ENCODE measurements around the gene TMEM176A.

The TMEM176A gene

DNA sequence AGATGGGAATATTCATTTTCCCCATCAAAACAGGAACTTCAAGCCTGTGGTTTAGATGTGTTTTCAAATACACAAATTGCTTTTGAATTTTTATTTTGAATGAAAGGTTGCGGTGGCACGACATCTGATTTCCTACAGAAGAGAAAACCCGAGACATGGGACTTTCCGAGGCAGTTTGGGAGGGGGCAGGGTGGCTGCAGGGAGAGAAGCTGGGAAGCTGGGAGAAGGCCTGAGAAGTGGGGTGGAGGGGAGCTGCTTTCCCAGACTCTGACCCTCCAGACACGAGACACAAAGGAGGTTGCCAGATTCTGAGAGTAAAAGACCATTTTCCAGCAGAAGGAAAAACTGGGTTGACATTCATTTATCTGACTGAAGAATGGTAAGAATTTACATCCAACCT is 19.6 kb downstream of the TMEM176A start:
- no peak for FAIRE-seq

DNA sequence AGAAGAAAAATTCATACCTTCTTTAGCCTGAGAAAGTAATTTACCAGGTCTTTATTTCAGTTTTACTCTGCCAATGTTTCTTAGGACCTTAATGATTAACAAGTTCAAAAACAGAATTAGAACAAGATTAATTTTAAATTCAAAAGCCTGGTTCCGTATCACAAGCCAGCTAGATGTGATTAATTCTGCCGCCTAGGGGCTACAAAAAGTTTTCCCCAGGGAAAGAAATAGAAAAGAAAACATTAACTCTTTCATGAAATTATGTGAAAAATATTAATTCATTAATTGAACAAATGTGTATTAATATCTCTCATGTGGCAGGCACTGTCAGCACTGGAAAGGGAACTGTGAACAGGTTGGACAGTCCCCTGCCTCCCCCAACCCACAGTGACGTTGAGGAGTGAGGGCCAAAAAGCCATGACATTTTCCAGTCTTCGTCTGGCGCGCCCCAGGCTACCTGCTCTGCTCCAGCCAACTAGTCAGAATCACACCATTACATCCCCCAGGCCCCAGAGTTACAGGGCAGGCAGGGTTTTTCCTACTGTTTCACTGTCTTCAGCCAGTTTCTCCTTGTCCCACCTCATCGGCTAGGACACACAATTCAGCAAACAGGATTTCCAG is 20.1 kb downstream of the TMEM176A start:
- no peak for FAIRE-seq

DNA sequence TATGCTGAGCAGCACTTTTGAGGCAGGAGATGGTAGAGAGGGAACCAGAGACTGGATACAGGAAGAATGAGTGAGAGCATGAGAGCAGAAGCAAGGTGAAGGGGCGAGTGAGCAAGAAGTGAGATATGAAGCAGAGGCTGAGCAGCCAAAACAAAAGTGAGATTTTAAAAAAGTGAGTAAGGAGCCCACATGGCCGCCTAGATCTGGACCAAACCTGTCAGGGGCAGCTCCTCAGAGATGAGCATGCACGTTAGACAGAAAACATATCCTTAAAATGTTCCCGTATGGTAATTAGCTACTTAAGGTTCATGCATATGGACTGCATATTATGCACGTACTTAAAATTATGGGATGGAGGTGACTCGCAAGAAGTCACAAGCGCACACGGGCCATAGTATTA is 22.5 kb downstream of the TMEM176A start:
- FAIRE-seq: no peak

DNA sequence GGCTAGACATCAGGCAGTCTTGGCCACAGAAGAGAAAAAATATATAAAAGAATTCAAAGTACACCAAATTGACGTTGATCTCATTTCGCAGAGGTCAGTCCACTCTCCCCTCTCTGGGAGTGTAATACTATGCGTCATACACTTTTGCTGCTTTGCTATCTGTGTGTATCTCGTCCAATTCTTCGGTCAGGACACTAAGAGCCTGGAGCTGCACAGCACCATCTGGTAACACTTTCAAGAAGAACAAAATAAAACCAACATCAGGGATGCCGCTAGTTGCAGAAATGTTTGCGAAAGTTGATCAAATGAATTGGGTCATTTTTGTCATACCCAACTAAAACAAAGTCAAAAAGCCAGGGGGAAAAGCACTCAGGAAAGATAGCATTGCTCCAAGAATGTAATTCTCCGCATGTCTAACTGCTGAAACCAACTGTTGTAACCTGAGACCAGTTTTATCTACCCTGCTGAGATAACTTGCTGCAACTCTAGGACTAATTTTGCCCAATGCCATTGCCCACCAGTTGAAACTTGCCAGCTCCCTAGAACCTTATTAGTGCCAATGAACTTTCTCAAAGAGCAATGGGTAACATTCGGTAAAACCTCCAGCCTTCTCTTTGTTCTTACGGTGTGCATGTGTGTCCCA is 23.0 kb downstream of the TMEM176A start:
- FAIRE-seq: no peak

DNA sequence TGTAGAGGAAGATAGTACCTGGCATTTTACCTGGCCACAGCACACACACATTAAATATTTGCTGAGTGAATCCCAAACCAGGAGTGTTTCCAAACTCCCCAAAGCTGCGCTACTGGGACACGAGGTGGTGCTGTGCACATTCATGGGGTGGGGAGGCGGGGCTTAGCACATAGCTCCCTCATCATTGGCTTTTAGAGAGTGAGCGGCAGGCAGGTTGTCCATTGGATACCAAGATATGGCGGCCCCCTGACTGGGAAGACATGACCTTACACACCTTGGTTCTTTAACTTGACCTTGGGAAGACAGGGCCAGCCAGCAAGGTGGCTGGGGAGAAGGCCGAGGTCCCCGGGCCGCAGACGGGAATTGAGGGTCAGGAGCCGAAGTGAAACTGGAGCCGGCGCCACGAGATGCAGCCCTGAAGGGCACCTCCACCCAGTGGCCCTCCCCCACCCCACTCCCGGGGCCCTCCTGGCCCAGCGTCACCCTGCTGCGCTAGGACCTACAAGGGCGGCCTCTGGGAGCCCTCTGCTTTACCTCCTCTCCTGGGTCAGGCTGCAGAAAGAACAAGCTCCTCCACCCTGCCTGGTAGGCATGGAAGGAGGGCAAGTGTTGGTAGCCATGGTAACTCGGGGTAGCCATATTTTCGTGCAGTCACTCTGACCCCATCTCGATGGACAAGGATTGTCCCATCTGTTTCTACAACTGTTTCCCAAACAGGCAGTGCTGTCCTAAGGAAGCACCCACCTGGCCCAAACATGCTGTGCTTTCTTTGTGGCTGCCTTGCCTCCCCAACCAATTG is 24.0 kb downstream of the TMEM176A start:
- no peak for FAIRE-seq

DNA sequence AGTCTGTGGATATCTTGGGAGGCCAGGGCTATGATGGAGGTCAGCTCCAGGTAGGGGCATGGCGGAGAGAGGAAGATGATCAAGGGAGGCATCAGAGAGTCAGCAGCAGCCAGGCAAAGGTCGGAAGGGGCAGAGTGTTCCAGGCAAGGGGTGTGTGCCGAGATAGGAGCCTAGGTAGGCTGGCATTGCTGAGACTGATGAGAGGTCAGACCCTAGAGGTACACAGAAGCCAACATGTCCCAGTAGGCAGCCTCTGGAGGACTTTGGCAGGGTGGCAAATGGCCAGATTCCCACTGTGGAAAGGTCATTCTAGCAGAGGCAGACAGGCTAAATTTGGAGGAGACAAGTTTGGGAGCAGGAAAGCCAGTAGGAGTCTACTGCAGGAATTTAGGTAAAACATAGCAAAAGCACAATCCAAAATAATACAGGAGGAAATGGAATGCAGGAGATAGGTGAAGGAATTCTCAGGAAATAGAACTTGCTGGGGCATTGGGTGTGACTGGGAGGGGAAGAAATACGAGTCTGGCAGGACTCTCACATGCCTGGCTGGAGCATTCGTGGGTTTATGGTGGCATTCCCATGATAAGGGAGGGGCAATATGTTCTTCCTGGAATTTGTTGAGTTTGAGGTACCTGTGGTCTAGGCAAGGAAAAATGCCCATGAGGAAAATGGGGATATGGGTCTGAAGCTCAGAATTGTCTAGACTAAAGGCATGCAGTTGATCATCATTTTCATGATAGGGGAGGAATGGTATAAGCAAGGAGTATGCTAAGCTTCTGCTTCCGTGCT is 25.7 kb downstream of the TMEM176A start:
- no peak for FAIRE-seq

DNA sequence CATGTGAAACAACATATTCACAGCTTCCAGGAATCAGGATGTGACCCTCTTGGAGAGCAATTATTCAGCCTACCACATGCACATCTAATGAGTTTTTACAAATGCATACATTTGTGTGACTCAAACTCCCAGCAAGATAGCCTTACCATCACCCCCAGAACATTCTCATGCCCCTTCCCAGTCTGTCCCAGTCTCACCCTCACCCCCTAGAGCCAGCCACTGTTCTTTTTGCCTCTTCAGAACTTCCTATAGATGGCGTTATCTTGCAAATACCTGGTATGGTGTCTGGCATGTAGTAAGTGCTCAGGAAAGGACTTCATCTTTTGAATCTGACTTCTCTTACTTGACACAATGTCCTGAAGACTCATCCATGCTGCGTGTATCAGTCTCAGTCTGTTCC is 27.8 kb downstream of the TMEM176A start:
- no peak for FAIRE-seq

DNA sequence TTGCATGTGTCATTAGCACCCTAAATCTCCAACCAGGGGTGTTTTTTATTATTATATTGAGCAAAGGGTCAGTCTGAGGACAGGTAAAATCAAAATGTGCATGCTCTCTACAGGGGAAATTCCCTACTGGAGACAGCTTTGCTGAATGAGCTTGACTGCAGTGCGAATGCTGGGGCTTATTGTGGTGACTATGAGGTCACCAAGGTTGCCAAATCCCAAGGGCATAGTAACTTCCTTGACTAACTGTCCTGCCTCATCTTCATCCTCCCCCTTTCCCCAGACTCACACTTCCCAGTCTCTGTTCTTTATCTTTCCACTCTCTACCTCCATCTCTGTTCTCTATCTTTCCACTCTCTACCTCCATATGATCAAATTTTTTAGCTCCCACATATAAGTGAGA is 28.9 kb downstream of the TMEM176A start:
- FAIRE-seq: no peak

DNA sequence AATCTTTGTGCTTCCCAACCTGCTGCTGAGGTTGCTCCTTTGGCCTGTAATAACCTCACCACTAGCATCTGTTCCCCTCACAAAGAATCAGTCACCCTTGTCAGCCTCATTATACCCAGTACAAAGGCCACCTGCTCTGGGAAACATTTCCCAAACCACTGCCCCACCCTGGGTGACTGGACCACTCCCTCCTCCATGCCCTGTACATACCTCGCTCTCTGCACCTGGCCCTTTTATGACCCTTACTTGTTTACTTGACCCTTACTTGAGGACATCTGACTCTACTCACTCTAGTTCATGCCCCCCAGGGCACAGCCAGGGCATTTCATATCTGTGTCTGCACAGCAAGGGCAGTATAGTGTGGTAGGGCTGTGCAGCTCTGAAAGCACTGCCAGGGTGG is 30.4 kb downstream of the TMEM176A start:
- no peak for FAIRE-seq

DNA sequence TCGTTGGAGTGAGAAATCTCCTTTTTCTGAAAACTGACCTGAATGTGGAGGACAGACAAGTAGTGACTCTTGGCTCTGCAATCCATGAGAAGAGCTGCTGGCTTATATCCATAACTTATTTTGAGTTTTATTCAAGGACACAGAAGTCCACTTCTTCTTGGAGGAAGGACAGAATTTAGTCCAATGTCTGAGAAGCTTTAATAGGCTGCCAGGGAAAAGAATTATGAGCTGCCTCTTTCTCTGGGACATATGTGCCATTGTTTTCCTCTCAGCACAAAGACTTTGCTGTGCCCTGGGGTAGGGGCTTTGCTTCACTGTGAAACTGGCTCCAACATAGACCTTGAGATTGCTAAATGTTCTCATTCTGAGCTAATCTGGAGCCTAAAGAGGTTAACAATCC is 31.3 kb downstream of the TMEM176A start:
- no peak for FAIRE-seq

DNA sequence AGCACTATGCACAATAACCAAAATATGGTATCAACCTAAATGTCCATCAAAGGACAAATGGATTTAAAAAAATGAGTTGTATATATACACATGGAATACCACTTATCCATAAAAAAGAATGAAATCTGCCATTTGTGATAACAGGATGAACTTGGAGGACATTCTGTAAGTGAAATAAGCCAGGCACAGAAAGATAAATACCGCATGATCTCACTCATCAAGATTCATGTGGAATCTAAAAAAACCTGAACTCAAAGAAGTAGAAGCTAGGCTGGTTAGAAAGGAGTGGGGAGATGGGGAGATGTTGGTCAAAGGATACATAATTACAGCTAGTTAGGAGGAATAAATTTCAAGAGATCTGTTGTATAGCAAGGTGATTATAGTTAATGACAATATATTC is 34.5 kb downstream of the TMEM176A start:
- no peak for FAIRE-seq

DNA sequence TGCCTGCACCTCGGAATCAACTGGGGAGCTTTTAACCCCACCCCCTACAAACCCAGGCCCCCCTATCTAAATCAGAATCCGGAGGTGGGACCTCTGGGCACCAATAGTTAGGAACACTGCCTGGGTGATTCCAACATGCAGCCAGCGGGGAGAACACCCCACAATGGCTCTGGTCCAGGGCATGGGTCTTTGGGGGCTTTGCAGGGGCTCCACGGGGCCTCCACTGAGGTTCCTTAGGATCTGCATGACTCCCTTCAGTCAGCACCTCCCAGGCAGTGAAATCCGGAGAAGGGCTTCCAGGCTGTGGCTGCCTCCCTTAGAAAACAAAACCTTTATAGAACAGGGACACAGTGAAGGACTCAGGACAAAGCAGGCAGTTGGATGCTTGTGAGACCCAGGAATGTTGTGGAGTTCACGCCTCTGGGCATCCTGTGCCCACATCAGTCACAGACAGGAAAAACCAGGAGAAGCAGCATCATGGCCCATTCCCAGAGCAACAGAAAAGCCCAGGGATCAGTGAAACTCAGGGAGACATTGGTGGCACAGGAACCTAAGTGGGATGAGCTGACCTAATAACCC is 35.2 kb downstream of the TMEM176A start:
- FAIRE-seq: no peak

DNA sequence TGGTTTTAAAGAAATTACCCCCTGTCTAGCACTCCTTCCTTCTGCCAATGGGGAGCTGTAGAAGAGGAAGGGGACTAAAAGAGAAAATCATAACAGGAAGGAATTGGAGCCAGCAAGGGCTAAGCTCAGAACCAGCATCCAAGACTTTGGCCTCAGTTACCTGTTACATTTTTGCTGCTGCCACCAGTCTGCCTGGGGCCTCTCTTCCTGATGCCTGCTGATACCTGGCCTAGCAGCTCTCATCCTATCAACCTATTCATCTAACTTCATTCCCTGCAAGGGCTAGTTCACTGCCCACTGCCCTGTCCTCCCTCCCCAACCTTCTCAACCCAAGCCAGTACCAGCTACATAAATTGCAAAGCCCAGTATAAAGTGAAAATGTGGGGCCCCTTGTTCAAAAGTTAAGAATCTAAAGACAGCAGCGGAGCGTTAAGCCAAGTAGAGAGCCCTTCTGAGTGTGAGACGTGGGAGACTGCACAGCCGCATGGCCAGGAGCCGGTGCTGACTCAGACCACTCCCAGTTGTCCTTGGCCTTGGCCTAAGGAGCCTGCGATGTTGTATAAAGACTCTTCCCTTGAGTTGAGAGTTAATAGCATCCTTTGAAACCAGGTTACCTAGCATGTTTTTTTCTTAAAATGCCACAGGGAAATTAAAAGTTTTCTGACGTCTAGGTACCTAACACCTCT is 38.5 kb downstream of the TMEM176A start:
- no peak for FAIRE-seq

DNA sequence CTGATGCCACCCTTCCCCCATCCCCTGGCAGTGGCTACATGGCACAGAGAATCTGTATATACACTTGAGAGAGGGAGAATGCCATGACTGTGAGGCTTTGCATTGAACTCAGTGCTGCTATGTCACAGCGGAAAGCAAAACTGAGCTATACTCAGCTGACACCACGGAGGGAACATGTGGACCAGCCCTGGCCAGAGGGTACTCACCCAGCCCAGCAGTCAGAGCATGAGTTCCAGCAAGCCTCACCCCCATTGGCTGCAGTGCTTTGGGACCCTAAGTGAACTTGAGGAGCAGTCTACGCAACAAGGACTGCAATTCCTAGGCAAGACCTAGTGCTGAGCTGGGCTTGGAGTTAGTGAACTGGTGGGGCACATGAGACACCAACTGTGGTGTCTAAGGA is 41.4 kb downstream of the TMEM176A start:
- FAIRE-seq: no peak

DNA sequence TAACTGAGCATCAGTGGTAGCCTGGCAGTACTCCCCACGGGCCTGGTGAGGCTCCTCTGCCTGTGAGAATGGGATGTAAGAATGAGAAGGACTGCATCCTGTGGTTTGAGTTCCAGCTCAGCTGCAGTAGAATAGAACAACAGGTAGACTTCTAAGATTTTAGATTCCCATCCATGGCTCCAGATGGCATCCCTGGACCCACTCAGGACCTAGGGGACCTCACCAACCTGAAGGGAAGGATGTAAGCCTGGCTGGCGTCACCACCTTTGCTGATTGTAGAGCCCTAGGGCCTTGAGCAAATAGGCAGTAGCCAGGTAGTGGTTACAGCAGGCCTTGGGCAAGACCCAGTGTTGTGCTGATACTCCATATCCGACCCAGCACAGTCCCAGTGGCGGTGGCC is 42.1 kb downstream of the TMEM176A start:
- FAIRE-seq: no peak

DNA sequence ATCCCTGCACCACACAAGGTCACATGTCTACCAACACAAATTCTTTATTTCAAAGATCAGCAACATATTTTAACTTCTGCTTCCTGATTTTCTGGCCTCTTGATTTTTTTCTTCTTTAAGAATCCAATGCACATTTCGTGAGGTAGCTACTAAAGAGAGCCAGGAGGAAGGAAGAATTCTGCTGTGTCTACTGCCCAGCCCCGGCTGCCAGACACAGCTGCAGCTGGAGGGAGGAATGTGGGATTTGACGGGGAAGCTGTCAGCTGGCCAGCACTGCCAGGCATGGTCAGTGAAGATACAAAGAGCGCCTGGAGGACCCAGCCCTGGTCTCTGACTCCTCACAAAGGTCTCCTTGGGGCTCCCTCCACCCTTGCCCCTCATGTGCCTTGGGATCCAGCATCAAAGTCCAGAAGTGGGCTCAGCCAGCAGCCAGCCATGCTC is 44.9 kb downstream of the TMEM176A start:
- FAIRE-seq: no peak

DNA sequence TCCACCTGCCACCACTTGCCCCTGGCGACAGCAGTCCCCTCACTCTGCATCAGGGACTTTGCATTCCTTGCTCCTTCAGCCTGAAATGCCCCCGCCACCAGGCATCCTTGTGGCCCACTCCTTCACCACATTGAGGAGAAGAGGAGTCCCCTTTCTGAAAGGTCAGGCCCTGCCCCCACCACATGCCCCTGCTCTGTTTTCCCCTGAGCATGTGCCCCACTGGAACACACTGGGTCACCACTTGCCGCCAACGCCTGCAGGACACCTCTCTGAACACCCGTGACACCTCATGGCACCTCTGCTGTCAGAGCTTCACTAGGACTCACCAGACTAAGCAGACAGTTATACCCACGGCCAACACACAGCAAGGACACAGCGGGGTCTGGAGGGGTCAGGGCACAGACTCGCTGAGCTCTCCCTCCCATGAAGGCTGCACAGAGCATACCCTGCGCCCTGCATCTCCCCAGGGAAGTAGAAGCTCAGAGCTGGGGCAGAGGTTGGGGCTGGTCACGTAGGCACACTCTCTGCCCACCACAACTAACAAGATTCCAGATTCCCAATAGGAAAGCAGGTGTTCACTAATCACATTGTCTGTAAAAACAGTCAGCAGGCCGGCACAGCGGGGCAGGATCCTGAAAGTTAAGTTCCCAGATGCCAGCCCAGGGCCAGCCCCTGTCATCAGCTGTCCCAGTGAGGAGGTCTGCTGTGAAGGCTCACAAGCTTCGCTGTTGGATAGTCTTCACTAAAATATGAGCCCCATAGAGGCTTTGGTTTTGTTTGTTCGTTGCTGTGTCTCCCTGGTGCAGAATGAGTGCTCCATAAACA is 45.9 kb downstream of the TMEM176A start:
- no peak for FAIRE-seq

DNA sequence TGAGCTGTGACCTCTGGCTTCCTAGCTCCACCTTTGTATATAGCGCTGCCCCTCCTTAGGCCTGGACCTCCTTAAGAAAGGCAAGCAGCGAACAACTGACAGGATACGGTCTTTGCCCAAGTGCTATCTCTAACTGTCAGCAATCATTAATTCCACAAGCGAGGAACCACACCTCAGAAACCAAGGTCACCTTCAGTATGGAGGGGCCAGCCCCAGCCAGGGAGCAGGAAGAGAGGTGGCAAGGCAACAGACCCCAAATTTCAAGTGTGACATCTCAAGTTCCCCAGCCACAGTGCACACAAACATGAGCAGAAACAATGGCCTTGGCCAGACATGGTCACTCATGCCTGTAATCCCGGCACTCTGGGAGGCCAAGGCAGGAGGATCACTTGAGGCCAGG is 47.0 kb downstream of the TMEM176A start:
- no peak for FAIRE-seq

DNA sequence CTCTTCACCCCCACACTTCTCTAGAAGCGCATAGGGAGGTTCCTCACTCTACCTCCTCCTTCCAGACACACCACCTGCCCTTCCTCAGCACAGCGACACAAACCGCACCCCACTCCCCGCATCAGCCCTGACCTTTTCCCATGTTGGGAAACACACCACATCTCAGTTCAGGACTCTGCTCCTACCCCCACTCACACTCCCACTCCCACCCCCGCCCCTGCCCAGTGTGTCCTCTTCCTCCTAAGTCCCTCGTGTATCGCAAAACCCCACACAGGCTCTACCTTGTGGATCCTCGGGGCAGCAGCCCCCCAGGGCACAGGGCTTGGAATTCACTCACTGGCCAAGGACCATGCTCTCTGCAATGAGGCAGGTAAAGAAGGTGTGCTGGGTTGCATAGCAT is 47.5 kb downstream of the TMEM176A start:
- FAIRE-seq: no peak

DNA sequence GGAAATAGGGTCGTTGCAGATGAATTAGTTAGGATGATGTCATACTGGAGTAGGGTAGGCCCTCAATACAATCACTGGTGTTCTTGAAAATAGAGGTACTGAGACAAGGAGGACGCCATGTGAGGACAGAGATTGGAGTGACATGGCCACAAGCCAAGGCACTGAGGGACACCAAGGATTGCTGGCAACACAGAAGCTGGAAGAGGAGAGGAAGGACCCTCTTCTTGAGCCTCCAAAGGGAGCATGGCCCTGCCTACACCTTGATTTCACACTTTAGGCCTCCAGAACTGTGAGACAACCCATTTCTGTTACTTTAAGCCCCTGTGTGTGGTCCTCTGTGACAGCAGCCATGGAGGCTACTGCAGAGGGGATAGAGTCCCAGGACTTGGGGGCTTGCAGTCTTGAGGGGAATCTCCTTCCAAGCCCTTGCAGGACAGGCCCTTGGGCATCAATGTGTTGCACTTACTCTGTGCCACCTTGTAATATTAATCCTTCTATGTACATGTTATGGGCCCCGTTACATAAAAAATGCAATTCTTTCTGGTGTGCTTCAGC is 48.1 kb downstream of the TMEM176A start:
- FAIRE-seq: no peak

DNA sequence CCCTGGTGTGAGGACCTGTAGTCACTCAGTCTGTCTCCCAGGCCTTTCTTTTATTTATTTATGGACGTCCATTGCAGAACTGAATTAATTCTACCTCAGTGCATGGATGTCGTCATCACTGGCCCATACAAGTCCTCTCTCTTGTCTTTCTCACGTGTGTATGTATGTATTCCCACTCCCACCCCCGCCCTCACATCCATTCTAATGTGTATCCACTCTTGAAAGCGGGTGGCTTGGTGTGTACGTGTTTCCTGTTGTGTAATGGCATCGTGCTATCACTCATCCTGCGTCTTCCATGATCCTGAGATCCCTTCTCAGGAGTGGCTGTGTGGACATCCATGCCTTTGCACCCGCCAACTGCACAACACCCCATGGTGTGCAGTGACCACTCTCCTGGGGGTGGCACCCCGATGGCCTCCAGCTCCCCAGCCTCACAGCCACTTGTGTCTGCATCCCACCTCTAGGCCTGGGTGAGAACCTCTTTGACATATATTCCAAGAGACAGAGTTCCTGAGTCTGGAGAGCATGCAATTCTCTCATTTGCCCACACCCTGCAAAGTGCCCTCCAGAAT is 48.7 kb downstream of the TMEM176A start:
- FAIRE-seq: no peak

Measured in A204.1 (cell line).